Esophagus muscularis mucosa (tissue), 4 donors: ENCODE data around the gene PHF19.

Source experiments
- CTCF ChIP-seq, 3 experiments: fragments of 200-600 bp in 2 of 3; fragments of 450-650 bp in 1 of 3; sonication (generic) in 2 of 3; IDR thresholded peaks; one replicate each; pipeline ENCODE4 v1.5.1; 2017 to 2019; ENCODE audit warnings: antibody characterized with exemption in 3 of 3, mild to moderate bottlenecking in 2 of 3, moderate library complexity in 1 of 3
- EP300 ChIP-seq: sonication (generic); formaldehyde crosslinking; IDR thresholded peaks from one replicate; pipeline ENCODE4 v1.6.1; 2017; ENCODE audit warnings: antibody characterized with exemption
- POLR2A ChIP-seq: fragments of 450-650 bp; IDR thresholded peaks from one replicate; pipeline ENCODE4 v1.6.1; 2017; ENCODE audit warnings: antibody characterized with exemption, moderate library complexity, mild to moderate bottlenecking, low read depth
- POLR2AphosphoS5 ChIP-seq, 2 donors: sonication (generic); formaldehyde crosslinking; IDR thresholded peaks; one replicate each; pipeline ENCODE4 v1.6.1; 2017; ENCODE audit warnings: antibody characterized with exemption in 2 of 2

- TF ChIP-seq POLR2AphosphoS5 (IDR thresholded peaks at IDR 0.05), result no peak
- no peak for TF ChIP-seq CTCF (IDR thresholded peaks at IDR 0.05)
- TF ChIP-seq POLR2A, result no peak
- TF ChIP-seq EP300, result no peak
Observed at GRCh38 chr9:120926397-120926928, 49.5 kb upstream of the PHF19 start, which contains the start of gene TRAF1.
